Suppressor macrophage (primary cell): ENCODE measurements around the gene KCTD10.
"Not testable (repeated sequence)": the region's sequence is repeated elsewhere in the genome, so short reads cannot be mapped to it uniquely, and the experiment has no call there.

Source experiments
- DNase-seq, 4 experiments: peaks; one replicate each; pipeline ENCODE4 v3.0.0-alpha.2; 2020 to 2022

Gene KCTD10

DNA sequence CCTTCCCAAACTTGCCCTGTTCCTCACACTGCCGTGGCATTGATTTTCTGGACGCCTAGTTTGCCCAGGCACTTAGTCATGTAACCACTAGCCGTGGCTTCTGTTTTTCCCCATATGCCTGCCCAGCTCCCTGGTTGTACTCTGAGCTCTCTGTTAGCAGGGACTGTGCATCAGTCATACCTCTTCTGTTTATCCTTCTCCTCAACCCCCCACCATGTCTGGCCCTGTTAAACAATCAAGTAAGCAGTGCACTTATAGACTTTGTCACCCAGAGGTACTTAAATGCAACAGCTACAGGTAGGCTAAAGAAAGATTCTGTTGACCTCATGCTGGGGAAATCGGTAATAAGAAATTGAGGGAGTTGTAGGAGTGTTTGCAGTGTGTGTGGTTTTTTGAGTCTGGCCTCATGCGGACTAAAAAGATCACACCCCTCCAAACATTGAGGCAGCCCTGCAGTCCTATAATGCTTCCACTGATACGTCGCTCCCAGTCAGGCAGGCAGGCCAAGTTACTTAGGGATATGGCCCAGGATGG lies 17.3 kb upstream of the KCTD10 start:
- no peak for DNase-seq

DNA sequence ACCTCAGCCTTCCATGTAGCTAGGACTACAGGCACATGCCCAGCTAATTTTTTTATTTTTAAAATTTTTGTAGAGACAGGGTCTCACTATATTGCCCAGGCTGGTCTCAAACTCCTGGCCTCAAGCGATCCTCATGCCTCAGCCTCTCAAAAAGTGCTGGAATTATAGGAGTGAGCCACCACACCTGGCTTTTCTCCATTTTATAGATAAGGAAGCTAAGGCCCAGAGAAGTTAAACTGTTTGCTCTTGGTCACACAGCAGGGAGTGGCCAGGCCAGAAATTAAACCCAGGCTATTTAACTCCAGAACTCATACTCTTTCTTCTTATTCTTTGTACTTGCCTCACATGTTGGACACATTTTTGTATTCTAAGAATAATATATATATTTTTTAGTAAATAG lies 16.8 kb upstream of the KCTD10 start:
- no peak for DNase-seq

DNA sequence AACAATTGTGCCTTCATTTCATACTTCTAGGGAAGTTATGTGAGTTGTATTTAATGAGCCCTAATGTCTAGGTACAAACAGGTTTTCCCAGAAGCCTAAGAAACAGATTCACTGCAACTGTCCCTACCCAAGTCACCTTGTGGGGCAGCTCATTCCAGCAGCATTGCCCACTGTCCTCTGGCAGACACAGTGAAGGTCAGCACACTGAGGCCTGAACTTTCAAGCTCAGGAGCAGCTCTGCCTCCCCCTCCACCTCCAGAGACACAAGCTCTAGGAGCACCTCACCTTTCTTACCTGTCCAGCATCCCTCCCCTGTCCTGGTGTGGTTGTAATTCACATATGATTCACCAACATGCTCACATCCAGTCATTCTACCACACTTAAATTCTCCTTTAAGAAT lies 16.0 kb upstream of the KCTD10 start:
- DNase-seq: no peak

DNA sequence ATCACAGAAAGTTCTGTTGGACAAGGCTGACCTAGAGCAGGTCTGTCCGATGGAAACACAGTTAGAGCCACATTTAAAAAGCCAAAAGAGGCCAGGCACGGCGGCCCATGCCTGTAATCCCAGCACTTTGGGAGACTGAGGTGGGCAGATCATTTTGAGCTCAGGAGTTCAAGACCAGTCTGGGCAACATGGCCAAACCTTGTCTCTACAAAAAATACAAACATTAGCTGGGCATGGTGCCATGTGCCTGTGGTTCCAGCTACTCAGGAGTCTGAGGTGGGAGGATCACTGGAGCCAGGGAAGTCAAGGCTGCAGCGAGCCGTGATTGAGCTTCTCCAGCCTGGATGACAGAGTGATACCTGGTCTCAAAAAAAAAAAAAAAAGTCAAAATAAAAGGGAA lies 15.3 kb upstream of the KCTD10 start:
- DNase-seq: no peak

DNA sequence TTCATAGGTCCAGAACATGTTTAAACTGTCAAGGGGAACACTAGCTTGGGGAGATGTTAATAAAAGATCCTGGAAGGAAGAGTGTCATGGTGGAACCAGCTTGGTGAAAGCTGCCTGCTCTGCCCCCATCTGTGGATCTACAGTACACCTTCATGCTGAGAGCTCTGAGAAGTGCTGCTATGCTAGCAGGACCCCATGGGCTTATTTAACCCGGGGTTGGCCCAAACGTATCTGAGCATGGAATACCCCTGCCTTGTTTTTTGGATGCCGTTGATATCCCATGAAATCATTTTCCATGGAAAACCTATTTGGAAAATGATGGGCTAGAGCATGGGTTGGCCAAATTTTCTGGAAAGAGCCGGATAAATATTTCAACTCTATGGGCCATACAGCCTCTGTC lies 14.6 kb upstream of the KCTD10 start:
- no peak for DNase-seq

DNA sequence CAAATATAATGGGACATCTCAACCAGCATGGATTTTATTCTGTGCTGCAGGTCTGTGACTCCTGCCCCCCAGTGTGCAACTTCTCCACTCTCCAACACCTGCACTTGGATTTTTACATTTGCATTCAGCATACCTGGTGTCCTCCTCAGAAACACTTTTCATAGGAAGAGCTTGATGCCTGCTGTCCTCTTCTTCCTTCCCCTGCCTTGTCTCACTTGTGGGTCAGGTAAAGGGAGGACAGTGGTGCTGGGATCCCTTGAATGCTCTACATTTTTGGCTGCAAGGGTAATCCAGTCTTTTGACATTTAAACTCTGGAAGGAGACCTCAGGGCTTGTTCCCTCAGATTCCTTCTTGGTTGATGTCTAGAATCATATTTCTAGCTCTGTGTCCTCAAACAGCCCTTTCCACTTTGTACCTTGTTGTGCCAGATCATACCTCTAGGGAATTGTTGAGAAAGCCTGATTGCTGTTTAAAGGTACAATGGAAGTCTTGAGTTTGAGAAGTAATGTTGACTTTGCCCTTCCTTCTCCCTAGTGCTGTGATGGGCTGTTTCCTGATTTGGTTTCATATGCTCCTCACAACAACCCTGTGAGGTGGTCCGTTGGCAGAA lies 13.0 kb upstream of the KCTD10 start:
- DNase-seq: no peak

DNA sequence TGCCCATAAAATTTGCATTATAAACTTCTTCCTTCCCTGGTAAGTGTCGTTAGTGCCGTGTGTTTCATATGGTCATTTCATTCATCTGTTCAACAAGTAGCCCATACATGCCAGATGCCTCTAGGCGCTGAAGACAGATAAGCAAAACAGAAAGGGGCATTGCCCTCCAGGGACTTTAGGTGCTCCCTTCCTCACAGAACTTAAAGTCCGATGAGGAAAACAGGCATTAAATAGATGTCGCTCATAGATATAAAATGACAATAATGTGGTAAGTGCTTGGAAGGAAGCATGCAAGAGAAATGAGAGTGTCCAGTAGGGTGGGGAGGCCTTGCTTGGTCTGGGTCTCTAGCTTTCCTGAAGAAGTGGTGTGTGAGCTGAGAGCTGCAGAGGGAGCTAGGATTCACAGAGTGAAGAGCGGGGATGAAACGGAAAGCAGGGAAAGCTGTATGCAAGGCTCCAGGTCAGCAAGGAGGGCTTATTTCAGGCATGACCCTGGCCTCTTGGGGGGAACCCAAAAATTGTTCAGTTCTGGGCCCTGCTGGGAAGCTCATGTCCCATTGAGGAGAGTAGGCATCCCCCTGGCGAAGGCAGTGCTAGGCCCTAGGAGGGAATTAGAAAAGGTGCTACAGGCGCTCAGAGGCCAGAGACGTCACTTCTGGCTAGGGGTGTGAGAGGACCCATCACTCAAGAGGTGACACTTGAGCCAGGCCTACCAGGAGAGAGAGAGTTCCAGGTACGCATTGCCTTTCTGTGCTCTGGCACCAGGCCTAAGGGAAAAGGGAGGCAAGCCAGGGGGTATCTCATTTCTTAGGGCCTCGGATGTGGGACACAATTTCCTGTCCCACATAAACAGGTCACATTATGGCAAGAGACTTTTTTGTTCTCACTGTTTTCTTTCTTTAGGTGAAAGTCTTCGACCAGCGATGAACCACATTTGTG lies 12.2 kb upstream of the KCTD10 start:
- no peak for DNase-seq

DNA sequence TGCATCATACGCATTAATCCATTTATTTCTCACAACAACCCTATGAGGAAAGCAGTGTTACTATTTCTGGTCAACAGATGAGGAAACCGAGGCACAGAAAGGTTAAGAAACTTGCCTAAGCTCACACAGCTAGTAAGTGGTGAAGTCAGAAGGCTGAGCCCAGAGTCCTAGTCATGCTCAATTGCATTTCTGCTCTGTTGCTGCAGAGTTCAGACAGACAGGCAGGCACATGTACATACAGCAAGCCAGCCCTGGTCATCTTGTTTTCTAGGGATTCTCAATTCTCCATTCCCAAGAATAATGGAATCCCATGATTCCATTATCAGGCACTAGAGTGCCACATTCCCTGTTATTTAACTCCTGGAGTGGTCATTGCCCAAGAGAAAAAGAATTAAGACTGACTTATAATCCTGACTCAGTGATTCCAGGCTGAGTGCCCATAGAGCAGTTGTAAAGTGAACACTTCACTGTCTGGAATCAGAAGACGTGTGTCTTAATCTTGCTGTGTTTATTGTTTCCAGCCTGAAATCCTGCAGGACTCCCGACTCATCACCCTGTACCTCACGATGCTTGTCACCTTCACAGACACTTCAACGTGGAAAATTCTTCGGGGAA lies 11.1 kb upstream of the KCTD10 start:
- no peak for DNase-seq

DNA sequence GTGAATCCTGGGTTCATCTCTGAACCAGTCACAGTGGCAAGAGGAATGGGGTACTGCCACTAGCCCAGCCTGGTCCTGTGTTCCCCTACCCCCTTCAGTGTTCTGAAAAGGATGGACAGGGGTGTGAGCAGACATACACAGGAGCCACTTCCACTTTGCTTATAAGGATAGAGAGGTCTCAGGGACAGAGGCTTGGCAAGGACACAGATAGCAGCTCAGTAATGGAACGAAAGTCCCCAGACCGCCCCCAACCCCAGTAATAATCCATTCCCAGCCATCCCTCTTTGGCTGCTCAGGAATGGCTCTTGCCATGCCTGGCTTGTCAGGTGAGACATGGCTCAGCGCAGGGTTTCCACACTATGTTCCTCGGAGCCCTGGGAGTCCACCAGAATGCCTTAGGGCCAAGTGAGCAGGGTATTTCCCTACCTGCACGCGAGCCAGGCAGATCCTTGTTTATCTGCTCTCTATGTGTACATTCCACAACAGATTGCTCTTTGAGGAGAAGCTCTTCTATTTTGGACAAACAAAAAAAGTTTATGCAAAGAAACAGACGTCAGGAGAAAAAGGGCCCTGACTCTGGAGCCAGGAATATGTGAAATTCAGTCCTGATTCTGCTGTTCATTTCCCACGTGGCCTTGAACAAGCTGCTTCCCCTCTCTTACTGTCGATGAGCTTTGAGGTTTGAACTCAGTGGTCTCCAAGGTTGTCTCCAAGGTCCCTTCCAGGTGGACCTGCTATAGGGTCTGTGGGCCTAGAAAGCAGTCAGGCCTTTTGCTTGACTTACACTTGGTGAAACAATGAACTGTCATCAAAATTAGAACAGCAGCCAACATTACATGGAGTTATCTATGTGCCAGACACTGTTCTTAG lies 10.3 kb upstream of the KCTD10 start:
- DNase-seq: no peak

DNA sequence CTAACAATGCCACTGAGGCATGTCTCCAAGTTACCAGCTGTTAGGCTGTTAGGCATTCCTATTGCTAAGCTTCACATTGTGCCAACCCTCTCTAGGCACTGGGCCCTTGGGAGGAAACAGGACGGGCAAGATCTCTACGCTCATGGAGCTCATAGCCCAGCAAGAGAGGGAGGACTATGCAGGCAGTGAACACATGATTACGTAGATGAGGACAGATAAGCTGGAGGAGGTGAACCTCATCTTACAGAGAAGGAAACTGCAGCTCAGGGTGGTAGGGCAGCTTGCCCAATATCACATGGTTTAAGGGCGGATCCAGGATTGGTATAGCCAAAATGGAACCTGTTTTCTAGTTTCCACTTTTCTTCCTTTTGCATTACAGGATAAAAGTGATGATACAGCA lies 8.1 kb upstream of the KCTD10 start:
- DNase-seq: no peak

DNA sequence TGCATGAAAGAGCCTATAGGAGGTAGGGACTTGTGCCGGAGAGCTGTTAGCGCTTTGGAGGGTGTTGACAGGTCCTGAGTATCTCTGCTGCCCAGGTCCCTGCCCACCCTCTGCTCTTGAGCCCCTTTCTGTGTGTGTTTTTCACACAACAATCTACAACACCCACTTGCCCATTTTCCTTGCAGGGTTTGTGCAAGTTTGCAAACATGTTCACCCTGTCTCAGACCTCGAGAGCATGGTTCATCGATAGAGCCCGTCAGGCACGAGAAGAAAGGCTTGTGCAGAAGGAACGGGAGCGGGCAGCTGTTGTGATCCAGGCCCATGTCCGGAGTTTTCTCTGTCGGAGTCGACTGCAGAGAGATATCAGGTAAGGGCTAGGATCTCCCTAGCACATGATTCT lies 6.2 kb upstream of the KCTD10 start:
- DNase-seq: no peak

DNA sequence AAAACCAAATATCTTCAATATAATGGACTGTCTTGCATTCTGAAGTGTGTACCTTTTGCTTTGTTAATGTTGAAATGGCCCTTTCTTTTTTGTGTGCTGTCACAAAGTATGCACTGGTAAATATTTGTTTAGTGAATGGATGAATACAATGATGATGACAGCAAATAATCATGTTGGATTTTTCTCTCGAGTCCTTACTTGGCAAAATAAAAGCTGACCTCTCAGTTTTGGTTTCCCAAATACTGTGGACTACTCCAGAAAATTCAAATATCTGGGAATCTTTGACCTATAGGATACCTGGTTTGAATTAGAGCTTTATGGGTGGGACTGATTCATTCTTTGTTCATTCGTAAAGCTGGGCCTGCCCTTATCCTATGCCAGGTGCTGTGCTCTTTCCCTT lies 5.8 kb upstream of the KCTD10 start:
- no peak for DNase-seq

DNA sequence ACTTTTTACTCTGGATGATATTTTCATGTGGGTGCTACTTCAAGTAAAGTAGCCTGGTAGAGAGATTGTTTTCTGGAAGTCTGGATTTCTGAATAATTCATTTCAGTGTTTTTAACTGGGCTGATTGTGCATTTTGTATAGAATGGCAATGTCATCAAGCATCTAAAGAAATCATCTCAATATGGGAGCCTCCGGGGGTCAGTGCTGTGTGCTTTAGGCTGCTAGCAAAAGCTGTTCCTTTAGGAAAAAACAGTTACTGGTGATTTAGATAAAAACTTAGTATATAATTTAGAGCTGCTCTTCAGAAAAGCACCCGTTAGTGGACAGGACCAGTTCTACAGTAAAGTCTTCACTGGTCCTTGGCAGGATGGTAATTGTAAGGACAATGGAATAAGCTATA lies 5.4 kb upstream of the KCTD10 start:
- DNase-seq: no peak

DNA sequence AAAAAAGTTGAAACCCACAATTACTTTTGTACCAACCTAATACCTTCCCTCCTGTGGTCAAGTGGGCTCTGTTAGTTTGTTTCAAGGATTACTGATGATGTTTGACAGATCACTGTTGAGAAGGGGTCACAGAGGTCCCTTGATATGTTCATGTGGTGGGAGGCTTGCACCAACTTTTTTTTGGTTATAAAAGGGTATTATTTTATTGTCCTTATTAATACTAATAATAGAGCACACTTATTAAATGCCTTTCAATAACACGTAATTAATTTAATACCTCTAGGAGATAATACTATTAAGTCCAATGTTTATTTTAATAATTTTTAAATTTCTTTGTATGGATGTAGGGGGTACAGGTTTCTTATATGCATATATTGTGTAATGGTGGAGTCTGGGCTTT lies 4.8 kb upstream of the KCTD10 start:
- no peak for DNase-seq

DNA sequence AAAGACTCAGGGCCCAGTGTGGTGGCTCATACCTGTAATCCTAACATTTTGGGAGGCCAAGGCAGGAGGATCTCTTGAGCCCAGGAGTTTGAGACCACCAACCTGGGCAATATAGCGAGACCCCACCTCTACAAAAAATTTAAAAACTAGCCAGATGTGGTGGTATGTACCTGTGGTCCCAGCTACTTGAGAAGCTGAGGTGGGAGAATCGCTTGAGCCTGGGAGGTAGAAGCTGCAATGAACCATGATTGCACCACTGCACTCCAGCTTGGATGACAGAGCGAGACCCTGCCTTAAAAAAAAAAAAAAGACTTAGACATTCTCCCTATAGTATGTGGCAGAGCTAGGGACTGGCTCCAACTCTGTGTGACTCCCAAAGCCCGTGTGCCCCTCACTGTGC lies 3.3 kb upstream of the KCTD10 start:
- DNase-seq: no peak

DNA sequence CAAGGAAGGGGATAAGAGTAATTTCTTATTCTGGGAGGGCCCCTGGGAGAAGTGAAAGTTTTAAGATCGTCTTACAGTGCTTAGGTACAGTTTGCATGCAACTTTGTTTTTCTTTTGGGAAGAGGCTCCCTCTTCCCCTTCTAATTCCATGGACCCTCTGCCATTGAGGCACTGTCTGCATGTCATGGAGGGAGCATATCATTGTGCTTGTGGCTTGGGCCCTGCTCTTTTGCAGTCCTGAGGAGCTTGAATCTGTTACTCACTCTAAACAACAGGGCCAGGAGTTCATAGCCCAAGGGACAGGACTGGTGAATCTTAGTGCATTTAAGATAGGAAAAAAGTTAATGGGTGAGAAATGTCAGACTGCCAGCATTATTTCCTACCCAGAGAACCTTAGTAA lies 2.7 kb upstream of the KCTD10 start:
- no peak for DNase-seq

DNA sequence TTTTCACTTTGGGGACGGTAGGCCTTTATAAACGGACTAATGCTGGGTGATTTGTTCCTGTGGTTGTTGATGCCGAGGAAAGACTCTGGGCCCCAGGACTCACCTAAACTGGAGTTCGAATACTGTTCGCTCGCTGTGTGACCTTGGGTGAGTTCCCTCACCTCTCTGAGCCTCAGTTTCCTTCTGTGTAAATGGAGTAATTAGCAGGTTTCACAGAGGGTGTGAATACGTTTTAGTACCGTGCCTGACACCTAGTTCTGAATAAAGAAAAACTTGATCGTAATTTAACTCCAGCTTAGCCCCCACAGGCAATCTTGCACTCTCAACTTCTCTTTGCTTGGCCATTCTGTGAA lies 839 bp upstream of the KCTD10 start:
- no peak for DNase-seq

DNA sequence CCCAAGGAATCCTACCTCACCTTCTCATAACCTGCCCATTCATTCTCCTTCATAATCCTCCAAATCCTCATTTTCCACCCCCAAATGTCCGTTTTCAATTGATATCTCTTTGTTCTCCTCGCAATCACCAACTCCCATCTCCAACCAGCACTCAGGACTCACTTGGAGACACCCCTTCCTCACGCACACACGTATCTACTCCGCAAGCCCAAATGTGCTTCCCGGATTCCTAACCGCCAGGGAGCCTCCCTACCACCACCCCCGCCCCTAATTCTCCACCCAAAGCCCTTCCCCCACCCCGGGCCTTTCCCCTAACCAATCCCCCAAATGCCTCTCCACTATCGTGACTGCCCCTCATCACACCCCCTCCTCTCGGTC lies 304 bp downstream of the KCTD10 start:
- peak in 1 of 4 experiments; percentile 10 for DNase-seq

DNA sequence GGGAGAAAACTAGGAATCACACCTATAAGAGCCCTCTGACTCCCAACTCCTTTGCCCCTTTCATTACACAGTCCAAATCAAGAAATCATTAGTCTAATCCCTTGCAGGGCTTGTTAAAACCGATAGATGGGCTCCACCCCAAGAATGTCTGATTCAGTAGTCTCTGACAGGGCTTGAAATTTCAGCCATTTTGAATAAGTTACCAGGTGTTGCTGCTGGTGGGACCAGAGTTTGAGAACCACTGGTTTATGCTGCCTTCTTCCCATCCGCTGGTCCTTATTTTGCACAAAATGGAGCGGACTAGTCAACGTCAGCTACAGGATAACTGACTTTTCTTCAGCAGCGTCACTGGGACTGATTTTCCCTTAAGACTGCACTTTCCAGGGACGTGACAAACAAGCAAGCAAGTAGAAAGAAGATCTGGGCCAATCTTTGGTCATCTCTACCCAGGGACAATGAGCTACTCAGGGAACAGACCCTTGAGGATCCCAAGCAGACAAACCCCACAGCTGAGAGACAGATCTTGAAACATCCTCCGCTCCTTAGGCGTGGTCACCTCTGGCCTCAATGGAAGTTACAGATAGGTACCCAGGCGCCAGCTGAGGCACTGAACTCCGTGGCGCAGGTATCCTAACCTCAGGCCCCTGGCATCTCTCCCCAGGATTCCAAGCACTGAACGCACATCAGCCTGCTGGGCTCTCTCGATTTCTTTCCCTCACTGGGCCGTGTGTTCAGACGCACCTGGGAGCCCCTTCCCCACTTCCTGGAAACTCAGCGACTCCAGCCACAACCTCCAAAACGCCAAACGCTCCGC lies 900 bp downstream of the KCTD10 start:
- peak in 1 of 4 experiments; percentile 6 for DNase-seq

DNA sequence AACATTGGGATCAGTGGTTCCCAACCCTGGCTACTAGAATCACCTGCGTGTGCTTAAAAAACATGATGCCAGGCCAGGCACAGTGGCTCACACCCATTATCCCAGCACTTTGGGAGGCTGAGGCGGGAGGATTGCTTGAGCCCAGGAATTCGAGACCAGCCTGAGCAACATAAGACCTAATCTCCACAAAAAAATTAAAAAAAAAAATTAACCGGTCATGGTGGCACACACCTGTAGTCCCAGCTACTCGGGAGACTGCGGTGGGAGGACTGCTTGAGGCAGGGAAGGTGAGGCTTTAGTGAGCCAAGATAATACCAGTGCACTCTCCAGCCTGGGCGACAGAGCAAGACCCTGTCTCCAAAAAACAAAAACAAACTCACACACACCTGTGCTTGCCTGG lies 2.0 kb downstream of the KCTD10 start:
- no peak for DNase-seq

DNA sequence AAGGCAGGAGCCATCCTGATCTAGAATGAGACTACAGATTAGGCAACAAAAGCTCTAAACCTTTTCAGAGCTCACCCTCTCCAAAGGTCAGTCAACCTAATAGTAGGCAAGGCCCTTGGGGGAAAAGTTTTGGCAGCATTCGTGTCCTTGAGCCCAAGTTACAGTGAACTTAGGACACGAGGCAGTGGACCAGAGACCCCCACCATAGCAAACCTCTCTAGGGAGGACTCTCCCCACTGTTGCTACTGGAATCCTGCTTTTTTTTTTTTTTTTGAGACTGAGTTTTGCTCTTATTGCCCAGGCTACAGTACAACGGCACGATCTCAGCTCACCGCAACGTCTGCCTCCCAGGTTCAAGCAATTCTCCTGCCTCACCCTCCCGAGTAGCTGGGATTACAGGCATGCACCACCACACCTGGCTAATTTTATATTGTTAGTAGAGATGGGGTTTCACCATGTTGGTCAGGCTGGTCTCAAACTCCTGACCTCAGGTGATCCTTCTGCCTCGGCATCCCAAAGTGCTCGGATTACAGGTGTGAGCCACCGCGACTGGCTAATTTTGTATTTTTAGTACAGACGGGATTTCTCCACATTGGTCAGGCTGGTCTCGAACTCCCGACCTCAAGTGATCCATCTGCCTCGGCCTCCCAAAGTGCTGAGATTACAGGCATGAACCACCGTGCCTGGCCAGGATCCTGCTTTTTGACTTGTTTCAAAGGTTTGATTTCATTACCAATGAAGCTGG lies 3.4 kb downstream of the KCTD10 start:
- DNase-seq: not testable (repeated sequence)
